ENCODE data around the gene REV3L.

GRCh38 chr6:111427341-111428116 lies 55.5 kb downstream of the REV3L start:
- TF ChIP-seq CTCF (IDR thresholded peaks at IDR 0.05; ENCODE audit: insufficient read depth, low read depth, low read length) (no peak), EZH2 (IDR thresholded peaks at IDR 0.05; ENCODE audit: insufficient read depth, low read length) (no peak)
